GM21390 (cell line): Measurements from ENCODE around the gene TRIM58.

Experiments used
- ATAC-seq: cut with Tn5 transposase; IDR thresholded peaks from one replicate; pipeline ENCODE4 v1.9.1; 2021; ENCODE audit not compliant: unreplicated experiment

Gene TRIM58

GRCh38 chr1:247857069-247857984 is at the start of gene TRIM58:
Gene TRIM58 (plus strand): TSS chr1:247857187. CDS start chr1:247857247, 60 bp downstream.
- ATAC-seq = peak; percentile 45

- ATAC-seq = no peak
Observed at GRCh38 chr1:247812637-247813036, 44.4 kb upstream of the TRIM58 start.

- ATAC-seq = no peak
Observed at GRCh38 chr1:247822060-247822459, 34.9 kb upstream of the TRIM58 start.

GRCh38 chr1:247824023-247824422 is 33.0 kb upstream of the TRIM58 start, which contains the start of gene OR14A16:
Gene OR14A16 (minus strand): TSS chr1:247824119. CDS start chr1:247815729, 8,390 bp downstream.
- ATAC-seq = no peak

GRCh38 chr1:247825362-247825761 is 31.6 kb upstream of the TRIM58 start:
- ATAC-seq = no peak

GRCh38 chr1:247829656-247830055 is 27.3 kb upstream of the TRIM58 start:
- ATAC-seq = no peak

- no peak for ATAC-seq
Observed at GRCh38 chr1:247833601-247834000, 23.4 kb upstream of the TRIM58 start.

GRCh38 chr1:247840818-247841217 is 16.2 kb upstream of the TRIM58 start:
- no peak for ATAC-seq

GRCh38 chr1:247841796-247842195 is 15.2 kb upstream of the TRIM58 start, which contains the start of gene OR11L1:
Gene OR11L1 (minus strand): TSS chr1:247841896. CDS start chr1:247841896, 0 bp downstream.
- no peak for ATAC-seq

- ATAC-seq = no peak
Observed at GRCh38 chr1:247843411-247843810, 13.6 kb upstream of the TRIM58 start.

GRCh38 chr1:247845011-247845692 is 11.8 kb upstream of the TRIM58 start:
- no peak for ATAC-seq

- ATAC-seq = no peak
Observed at GRCh38 chr1:247845693-247846017, 11.3 kb upstream of the TRIM58 start.

- ATAC-seq = no peak
Observed at GRCh38 chr1:247848346-247848745, 8.6 kb upstream of the TRIM58 start.

GRCh38 chr1:247849616-247850015 is 7.4 kb upstream of the TRIM58 start:
- no peak for ATAC-seq

- ATAC-seq = no peak
Observed at GRCh38 chr1:247854899-247855545, 2.0 kb upstream of the TRIM58 start.

- no peak for ATAC-seq
Observed at GRCh38 chr1:247855911-247856310, 1.1 kb upstream of the TRIM58 start.

GRCh38 chr1:247857985-247858619 is 1.1 kb downstream of the TRIM58 start:
- ATAC-seq = no peak

- ATAC-seq = no peak
Observed at GRCh38 chr1:247862756-247863155, 5.8 kb downstream of the TRIM58 start.

- ATAC-seq = no peak
Observed at GRCh38 chr1:247864644-247865043, 7.7 kb downstream of the TRIM58 start.

- ATAC-seq = no peak
Observed at GRCh38 chr1:247865416-247865815, 8.4 kb downstream of the TRIM58 start.

GRCh38 chr1:247883346-247883745 is 26.4 kb downstream of the TRIM58 start:
- no peak for ATAC-seq
